GM23338 (cell line): ENCODE measurements around the gene LIMA1. TPM values are rescaled to one million over a fixed set of nuclear protein-coding genes. Genes with fewer than 3 reads are reported as not detected.

Experiments
- CREB1 ChIP-seq: fragments of 250-450 bp; sonication (Bioruptor Pico); IDR thresholded peaks from 2 replicates; pipeline ENCODE4 v1.5.0; 2020; ENCODE audit warnings: low read depth, mild to moderate bottlenecking, moderate library complexity
- EZH2 ChIP-seq: fragments of 200-600 bp; sonication (generic); IDR thresholded peaks from one replicate; pipeline ENCODE4 v1.8.0; 2017; ENCODE audit warnings: antibody characterized with exemption, mild to moderate bottlenecking, low read depth; ENCODE audit not compliant: unreplicated experiment
- POLR2AphosphoS5 ChIP-seq: IDR thresholded peaks from 2 replicates; pipeline ENCODE4 v1.6.1; 2016; ENCODE audit warnings: antibody characterized with exemption, low read depth
- ZNF114 ChIP-seq: fragments of 250-450 bp; sonication (Bioruptor Pico); IDR thresholded peaks from 2 replicates; pipeline ENCODE4 v1.5.0; 2020; ENCODE audit warnings: mild to moderate bottlenecking, moderate library complexity
- polyA plus RNA-seq: library from polyadenylated mRNA; unstranded; fragments of >200 nt; fragmentation: Nextera tagmentation; extraction: Ambion mirVana; gene quantifications from 2 replicates; pipeline ENCODE4 v1.2.1, GENCODE V29; 2016
- total RNA-seq: library from RNA; depleted of rRNA; stranded (reverse); fragments of >200 nt; shearing (Covaris generic); gene quantifications from 2 replicates; pipeline ENCODE4 v1.2.3, GENCODE V29; 2014
- TF ChIP-seq, protein P1 (sequence below): IDR thresholded peaks from one replicate; pipeline ENCODE4 v1.6.1; 2018; ENCODE audit warnings: antibody characterized with exemption; ENCODE audit not compliant: unreplicated experiment
- TF ChIP-seq, protein P2 (sequence below): IDR thresholded peaks from 2 replicates; pipeline ENCODE4 v1.6.1; 2016; ENCODE audit warnings: antibody characterized with exemption
- TF ChIP-seq, protein P3 (sequence below): fragments of 250-450 bp; sonication (Bioruptor Pico); IDR thresholded peaks from 2 replicates; pipeline ENCODE4 v1.5.0; 2020; ENCODE audit warnings: mild to moderate bottlenecking, moderate library complexity

LIMA1 gene
- total and polyA plus RNA-seq, 2 experiments from 2014 or later: 27.7 to 29.6 TPM

DNA sequence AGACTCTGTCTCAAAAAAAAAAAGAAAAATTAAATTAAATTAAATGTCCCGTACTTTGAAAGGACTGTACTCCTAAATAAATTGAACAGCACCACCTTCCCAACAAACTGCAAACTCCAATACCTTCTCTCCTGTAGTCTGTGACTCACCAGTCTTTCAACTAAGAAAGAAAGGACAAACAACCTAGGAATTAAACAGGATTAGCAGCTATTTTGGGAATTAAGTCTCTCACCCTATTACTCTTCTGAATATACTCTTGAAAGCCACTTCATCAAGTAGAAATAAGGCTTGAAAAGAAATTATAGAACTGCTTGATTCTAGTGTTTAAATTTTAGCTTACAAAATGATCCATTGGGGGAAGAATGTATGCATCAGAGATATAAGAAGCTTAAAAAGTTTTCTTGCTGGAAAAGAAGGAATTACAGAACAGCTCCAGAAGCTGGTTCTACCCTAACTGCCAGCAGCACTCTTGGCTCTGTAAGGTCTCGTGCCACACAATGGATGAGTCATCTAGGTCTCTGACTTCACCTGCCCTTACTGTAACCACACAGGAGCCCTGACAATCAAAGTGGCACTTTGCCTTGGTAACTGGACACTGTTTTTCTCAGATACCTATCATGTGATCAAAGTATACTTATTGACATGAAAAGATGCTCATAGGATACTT lies 59.2 kb downstream of the LIMA1 start (continued):
- TF ChIP-seq, protein P1, sequence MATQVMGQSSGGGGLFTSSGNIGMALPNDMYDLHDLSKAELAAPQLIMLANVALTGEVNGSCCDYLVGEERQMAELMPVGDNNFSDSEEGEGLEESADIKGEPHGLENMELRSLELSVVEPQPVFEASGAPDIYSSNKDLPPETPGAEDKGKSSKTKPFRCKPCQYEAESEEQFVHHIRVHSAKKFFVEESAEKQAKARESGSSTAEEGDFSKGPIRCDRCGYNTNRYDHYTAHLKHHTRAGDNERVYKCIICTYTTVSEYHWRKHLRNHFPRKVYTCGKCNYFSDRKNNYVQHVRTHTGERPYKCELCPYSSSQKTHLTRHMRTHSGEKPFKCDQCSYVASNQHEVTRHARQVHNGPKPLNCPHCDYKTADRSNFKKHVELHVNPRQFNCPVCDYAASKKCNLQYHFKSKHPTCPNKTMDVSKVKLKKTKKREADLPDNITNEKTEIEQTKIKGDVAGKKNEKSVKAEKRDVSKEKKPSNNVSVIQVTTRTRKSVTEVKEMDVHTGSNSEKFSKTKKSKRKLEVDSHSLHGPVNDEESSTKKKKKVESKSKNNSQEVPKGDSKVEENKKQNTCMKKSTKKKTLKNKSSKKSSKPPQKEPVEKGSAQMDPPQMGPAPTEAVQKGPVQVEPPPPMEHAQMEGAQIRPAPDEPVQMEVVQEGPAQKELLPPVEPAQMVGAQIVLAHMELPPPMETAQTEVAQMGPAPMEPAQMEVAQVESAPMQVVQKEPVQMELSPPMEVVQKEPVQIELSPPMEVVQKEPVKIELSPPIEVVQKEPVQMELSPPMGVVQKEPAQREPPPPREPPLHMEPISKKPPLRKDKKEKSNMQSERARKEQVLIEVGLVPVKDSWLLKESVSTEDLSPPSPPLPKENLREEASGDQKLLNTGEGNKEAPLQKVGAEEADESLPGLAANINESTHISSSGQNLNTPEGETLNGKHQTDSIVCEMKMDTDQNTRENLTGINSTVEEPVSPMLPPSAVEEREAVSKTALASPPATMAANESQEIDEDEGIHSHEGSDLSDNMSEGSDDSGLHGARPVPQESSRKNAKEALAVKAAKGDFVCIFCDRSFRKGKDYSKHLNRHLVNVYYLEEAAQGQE: no peak
- TF ChIP-seq EZH2 (no peak), POLR2AphosphoS5 (no peak), CREB1 (CRISPR knock-in tag) (no peak), ZNF114 (CRISPR knock-in tag) (no peak)
- TF ChIP-seq, protein P2, sequence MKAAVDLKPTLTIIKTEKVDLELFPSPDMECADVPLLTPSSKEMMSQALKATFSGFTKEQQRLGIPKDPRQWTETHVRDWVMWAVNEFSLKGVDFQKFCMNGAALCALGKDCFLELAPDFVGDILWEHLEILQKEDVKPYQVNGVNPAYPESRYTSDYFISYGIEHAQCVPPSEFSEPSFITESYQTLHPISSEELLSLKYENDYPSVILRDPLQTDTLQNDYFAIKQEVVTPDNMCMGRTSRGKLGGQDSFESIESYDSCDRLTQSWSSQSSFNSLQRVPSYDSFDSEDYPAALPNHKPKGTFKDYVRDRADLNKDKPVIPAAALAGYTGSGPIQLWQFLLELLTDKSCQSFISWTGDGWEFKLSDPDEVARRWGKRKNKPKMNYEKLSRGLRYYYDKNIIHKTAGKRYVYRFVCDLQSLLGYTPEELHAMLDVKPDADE: no peak
- TF ChIP-seq, protein P3, sequence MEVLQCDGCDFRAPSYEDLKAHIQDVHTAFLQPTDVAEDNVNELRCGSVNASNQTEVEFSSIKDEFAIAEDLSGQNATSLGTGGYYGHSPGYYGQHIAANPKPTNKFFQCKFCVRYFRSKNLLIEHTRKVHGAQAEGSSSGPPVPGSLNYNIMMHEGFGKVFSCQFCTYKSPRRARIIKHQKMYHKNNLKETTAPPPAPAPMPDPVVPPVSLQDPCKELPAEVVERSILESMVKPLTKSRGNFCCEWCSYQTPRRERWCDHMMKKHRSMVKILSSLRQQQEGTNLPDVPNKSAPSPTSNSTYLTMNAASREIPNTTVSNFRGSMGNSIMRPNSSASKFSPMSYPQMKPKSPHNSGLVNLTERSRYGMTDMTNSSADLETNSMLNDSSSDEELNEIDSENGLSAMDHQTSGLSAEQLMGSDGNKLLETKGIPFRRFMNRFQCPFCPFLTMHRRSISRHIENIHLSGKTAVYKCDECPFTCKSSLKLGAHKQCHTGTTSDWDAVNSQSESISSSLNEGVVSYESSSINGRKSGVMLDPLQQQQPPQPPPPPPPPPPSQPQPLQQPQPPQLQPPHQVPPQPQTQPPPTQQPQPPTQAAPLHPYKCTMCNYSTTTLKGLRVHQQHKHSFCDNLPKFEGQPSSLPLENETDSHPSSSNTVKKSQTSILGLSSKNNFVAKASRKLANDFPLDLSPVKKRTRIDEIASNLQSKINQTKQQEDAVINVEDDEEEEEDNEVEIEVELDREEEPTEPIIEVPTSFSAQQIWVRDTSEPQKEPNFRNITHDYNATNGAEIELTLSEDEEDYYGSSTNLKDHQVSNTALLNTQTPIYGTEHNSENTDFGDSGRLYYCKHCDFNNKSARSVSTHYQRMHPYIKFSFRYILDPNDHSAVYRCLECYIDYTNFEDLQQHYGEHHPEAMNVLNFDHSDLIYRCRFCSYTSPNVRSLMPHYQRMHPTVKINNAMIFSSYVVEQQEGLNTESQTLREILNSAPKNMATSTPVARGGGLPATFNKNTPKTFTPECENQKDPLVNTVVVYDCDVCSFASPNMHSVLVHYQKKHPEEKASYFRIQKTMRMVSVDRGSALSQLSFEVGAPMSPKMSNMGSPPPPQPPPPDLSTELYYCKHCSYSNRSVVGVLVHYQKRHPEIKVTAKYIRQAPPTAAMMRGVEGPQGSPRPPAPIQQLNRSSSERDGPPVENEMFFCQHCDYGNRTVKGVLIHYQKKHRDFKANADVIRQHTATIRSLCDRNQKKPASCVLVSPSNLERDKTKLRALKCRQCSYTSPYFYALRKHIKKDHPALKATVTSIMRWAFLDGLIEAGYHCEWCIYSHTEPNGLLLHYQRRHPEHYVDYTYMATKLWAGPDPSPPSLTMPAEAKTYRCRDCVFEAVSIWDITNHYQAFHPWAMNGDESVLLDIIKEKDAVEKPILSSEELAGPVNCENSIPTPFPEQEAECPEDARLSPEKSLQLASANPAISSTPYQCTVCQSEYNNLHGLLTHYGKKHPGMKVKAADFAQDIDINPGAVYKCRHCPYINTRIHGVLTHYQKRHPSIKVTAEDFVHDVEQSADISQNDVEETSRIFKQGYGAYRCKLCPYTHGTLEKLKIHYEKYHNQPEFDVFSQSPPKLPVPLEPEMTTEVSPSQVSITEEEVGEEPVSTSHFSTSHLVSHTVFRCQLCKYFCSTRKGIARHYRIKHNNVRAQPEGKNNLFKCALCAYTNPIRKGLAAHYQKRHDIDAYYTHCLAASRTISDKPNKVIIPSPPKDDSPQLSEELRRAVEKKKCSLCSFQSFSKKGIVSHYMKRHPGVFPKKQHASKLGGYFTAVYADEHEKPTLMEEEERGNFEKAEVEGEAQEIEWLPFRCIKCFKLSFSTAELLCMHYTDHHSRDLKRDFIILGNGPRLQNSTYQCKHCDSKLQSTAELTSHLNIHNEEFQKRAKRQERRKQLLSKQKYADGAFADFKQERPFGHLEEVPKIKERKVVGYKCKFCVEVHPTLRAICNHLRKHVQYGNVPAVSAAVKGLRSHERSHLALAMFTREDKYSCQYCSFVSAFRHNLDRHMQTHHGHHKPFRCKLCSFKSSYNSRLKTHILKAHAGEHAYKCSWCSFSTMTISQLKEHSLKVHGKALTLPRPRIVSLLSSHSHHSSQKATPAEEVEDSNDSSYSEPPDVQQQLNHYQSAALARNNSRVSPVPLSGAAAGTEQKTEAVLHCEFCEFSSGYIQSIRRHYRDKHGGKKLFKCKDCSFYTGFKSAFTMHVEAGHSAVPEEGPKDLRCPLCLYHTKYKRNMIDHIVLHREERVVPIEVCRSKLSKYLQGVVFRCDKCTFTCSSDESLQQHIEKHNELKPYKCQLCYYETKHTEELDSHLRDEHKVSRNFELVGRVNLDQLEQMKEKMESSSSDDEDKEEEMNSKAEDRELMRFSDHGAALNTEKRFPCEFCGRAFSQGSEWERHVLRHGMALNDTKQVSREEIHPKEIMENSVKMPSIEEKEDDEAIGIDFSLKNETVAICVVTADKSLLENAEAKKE (CRISPR knock-in tag): no peak
